A673 (cell line): ENCODE data around the gene ITCH. TPM values are rescaled to one million over a fixed set of nuclear protein-coding genes. Genes with fewer than 3 reads are reported as not detected.
"Not testable (repeated sequence)": the region's sequence is repeated elsewhere in the genome, so short reads cannot be mapped to it uniquely, and the experiment has no call there.

Experiments
- BruUV-seq: library from RNA; stranded (reverse); fragments of 400-500 nt; replicated peaks from 2 replicates; lab custom pipeline; 2021; lab: Mats Ljungman, UMichigan
- CTCF ChIA-PET: fragments of 300-600 bp; sonication (Branson Sonifier 250); formaldehyde crosslinking; loops from one replicate; lab custom pipeline; 2022; ENCODE audit warnings: antibody characterized with exemption; lab: Charles Lee
- POLR2A ChIA-PET: fragments of 300-600 bp; sonication (Branson Sonifier 250); formaldehyde crosslinking; loops from one replicate; lab custom pipeline; 2022; ENCODE audit warnings: antibody characterized with exemption; ENCODE audit not compliant: low non-redundant PET; lab: Charles Lee
- DNase-seq: peaks from one replicate; pipeline ENCODE4 v3.0.0-alpha.2; 2015; ENCODE audit warnings: low spot score
- H3K27ac ChIP-seq: fragments of 200-600 bp; sonication (generic); 2 replicates; pipeline ENCODE4 v1.5.1; 2016; ENCODE audit warnings: mixed run types, low read depth, mild to moderate bottlenecking, mixed read lengths, antibody characterized with exemption, low read length; ENCODE audit not compliant: poor library complexity, severe bottlenecking
- H3K27me3 ChIP-seq: fragments of 200-600 bp; sonication (generic); replicated peaks from 2 replicates; pipeline ENCODE4 v1.6.1; 2017; ENCODE audit warnings: mixed run types, low read depth, mild to moderate bottlenecking, mixed read lengths, antibody characterized with exemption, low read length; ENCODE audit not compliant: insufficient read depth, poor library complexity
- H3K36me3 ChIP-seq: fragments of 200-600 bp; sonication (generic); 2 replicates; pipeline ENCODE4 v1.6.1; 2016; ENCODE audit warnings: mixed run types, mild to moderate bottlenecking, mixed read lengths, antibody characterized with exemption, low read length; ENCODE audit not compliant: insufficient read depth, poor library complexity, severe bottlenecking
- H3K4me1 ChIP-seq: fragments of 200-600 bp; sonication (generic); 2 replicates; pipeline ENCODE4 v1.6.1; 2017; ENCODE audit warnings: mixed run types, mild to moderate bottlenecking, mixed read lengths, antibody characterized with exemption, low read length; ENCODE audit not compliant: insufficient read depth, poor library complexity, severe bottlenecking
- H3K4me3 ChIP-seq: fragments of 200-600 bp; sonication (generic); 2 replicates; pipeline ENCODE4 v1.5.1; 2016; ENCODE audit warnings: low read depth, mixed run types, mild to moderate bottlenecking, mixed read lengths, low read length; ENCODE audit not compliant: poor library complexity, severe bottlenecking
- H3K9me3 ChIP-seq: fragments of 200-600 bp; sonication (generic); 2 replicates; pipeline ENCODE4 v1.6.1; 2016; ENCODE audit warnings: mixed run types, low read depth, mild to moderate bottlenecking, mixed read lengths, antibody characterized with exemption, low read length; ENCODE audit not compliant: poor library complexity, severe bottlenecking
- CTCF ChIP-seq: fragments of 300-800, 200-600 bp; sonication (generic); conservative IDR thresholded peaks from 2 replicates; pipeline ENCODE4 v1.5.1; 2017; ENCODE audit warnings: low read depth, mild to moderate bottlenecking, antibody characterized with exemption, low read length, moderate library complexity, mixed read lengths
- EZH2 ChIP-seq: fragments of 200-600 bp; sonication (generic); IDR thresholded peaks from 2 replicates; pipeline ENCODE4 v1.6.1; 2017; ENCODE audit warnings: borderline replicate concordance, low read depth, mild to moderate bottlenecking, mixed read lengths, antibody characterized with exemption, low read length; ENCODE audit not compliant: poor library complexity, severe bottlenecking
- intact Hi-C: fragments of 100-400 bp; cut with micrococcal nuclease; formaldehyde crosslinking; loops from one replicate; pipeline ENCODE4 v1.10.0; 2022; ENCODE audit not compliant: unreplicated experiment
- total RNA-seq: library from RNA; stranded (reverse); gene quantifications from 2 replicates; pipeline ENCODE4 v1.2.3, GENCODE V29; 2021

The ITCH gene
- total RNA-seq, 1 experiment from 2014 or later = 56.2 TPM

- no peaks in the 10 kb centered on the region for H3K9me3 ChIP-seq
- H3K27me3 ChIP-seq = no peaks in the 10 kb centered on the region
- ChIA-PET CTCF (interaction anchor here (1.6 kb wide), 1 partner anchor 22 kb away, joined by 5 read pairs; no protein-coding TSS in a partner anchor), POLR2A (no interaction called here)
- H3K4me3 ChIP-seq = no peak overlapping the region
- TF ChIP-seq CTCF (no peak), EZH2 (no peak)
- intact Hi-C loops = no loop called here
- no peak for DNase-seq
- no peaks in the 10 kb centered on the region for H3K36me3 ChIP-seq
- BruUV-seq = no TSS peak
- no peaks in the 10 kb centered on the region for H3K4me1 ChIP-seq
- no peak overlapping the region for H3K27ac ChIP-seq
Observed at GRCh38 chr20:34334654-34335407, 28.2 kb upstream of the ITCH start.

- BruUV-seq = no TSS peak
- CTCF ChIA-PET = no interaction called here
- intact Hi-C loops = no loop called here
Observed at GRCh38 chr20:34337544-34337943, 25.5 kb upstream of the ITCH start.

GRCh38 chr20:34337982-34338726 is 24.9 kb upstream of the ITCH start:
- POLR2A ChIA-PET = interaction anchor here (0.6 kb wide), 1 partner anchor 220 kb away, joined by 3 read pairs; no protein-coding TSS in a partner anchor
- no peak for DNase-seq
- intact Hi-C loops = no loop called here
- H3K9me3 ChIP-seq = no peaks in the 10 kb centered on the region
- no peak for TF ChIP-seq EZH2
- TF ChIP-seq CTCF = no peak
- no peak overlapping the region for H3K4me3 ChIP-seq
- H3K27me3 ChIP-seq = no peaks in the 10 kb centered on the region
- no peaks in the 10 kb centered on the region for H3K4me1 ChIP-seq
- H3K36me3 ChIP-seq = no peaks in the 10 kb centered on the region
- CTCF ChIA-PET = no interaction called here
- no TSS peak for BruUV-seq
- no peak overlapping the region for H3K27ac ChIP-seq

More at GRCh38 chr20:34337544-34337943, 25.5 kb upstream of the ITCH start:
- no peak for DNase-seq
- H3K4me3 ChIP-seq = no peak overlapping the region
- no peaks in the 10 kb centered on the region for H3K27me3 ChIP-seq
- H3K27ac ChIP-seq = no peak overlapping the region
- H3K4me1 ChIP-seq = no peaks in the 10 kb centered on the region
- H3K36me3 ChIP-seq = no peaks in the 10 kb centered on the region
- no peaks in the 10 kb centered on the region for H3K9me3 ChIP-seq
- POLR2A ChIA-PET = interaction anchor here (0.6 kb wide), 1 partner anchor 219 kb away, joined by 3 read pairs; no protein-coding TSS in a partner anchor
- TF ChIP-seq CTCF = no peak
- no peak for TF ChIP-seq EZH2

GRCh38 chr20:34340726-34341125 is 22.3 kb upstream of the ITCH start:
- H3K36me3 ChIP-seq, H3K27ac ChIP-seq, H3K27me3 ChIP-seq, H3K9me3 ChIP-seq, H3K4me1 ChIP-seq, H3K4me3 ChIP-seq, DNase-seq, BruUV-seq, intact Hi-C loops, CTCF ChIA-PET, POLR2A ChIA-PET: not testable (repeated sequence)

- POLR2A ChIA-PET, DNase-seq, H3K27ac ChIP-seq, H3K27me3 ChIP-seq, H3K4me3 ChIP-seq, H3K4me1 ChIP-seq, CTCF ChIA-PET, BruUV-seq, H3K9me3 ChIP-seq, H3K36me3 ChIP-seq, intact Hi-C loops: not testable (repeated sequence)
Observed at GRCh38 chr20:34341199-34341598, 21.9 kb upstream of the ITCH start.
